Measurements from ENCODE around the gene IRAK1. TPM values are rescaled to one million over a fixed set of nuclear protein-coding genes. Genes with fewer than 3 reads are reported as not detected.

Gene IRAK1
- total RNA-seq, 1 donor from 2014 or later = 69.1 TPM

GRCh38 chrX:153991013-153991580, 28.6 kb downstream of the IRAK1 start:
- Mint-ChIP-seq H3K27me3 (ENCODE audit: low read depth) (no peaks in the 10 kb centered on the region), H3K4me1 (no peaks in the 10 kb centered on the region), H3K4me3 (no peak overlapping the region), H3K27ac (no peak overlapping the region), H3K9me3 (peaks cover 6% of the 10 kb centered on the region), H3K36me3 (no peaks in the 10 kb centered on the region)
- DNase-seq (ENCODE audit: low spot score in 2 of 2, unreplicated experiment in 2 of 2) = no peak
- no peak for TF ChIP-seq CTCF (IDR thresholded peaks at IDR 0.05; ENCODE audit: unreplicated experiment)

- H3K4me1 Mint-ChIP-seq = no peaks in the 10 kb centered on the region
Measured at GRCh38 chrX:153989973-153990655, 29.6 kb downstream of the IRAK1 start.

GRCh38 chrX:153988493-153988892, 31.2 kb downstream of the IRAK1 start:
- Mint-ChIP-seq H3K4me3 (no peak overlapping the region), H3K4me1 (no peaks in the 10 kb centered on the region), H3K36me3 (no peaks in the 10 kb centered on the region), H3K9me3 (peaks cover 3% of the 10 kb centered on the region), H3K27me3 (ENCODE audit: low read depth) (no peaks in the 10 kb centered on the region), H3K27ac (no peak overlapping the region)
- no peak for DNase-seq (ENCODE audit: low spot score in 2 of 2, unreplicated experiment in 2 of 2)
- no peak for TF ChIP-seq CTCF (IDR thresholded peaks at IDR 0.05; ENCODE audit: unreplicated experiment)

More at GRCh38 chrX:153989973-153990655, 29.6 kb downstream of the IRAK1 start:
- no peak for DNase-seq (ENCODE audit: low spot score in 2 of 2, unreplicated experiment in 2 of 2)
- Mint-ChIP-seq H3K4me3 (no peak overlapping the region), H3K27me3 (ENCODE audit: low read depth) (no peaks in the 10 kb centered on the region), H3K9me3 (peaks cover 3% of the 10 kb centered on the region), H3K27ac (no peak overlapping the region), H3K36me3 (no peaks in the 10 kb centered on the region)
- no peak for TF ChIP-seq CTCF (IDR thresholded peaks at IDR 0.05; ENCODE audit: unreplicated experiment)

GRCh38 chrX:153984351-153985178, 35.1 kb downstream of the IRAK1 start:
- H3K4me3 Mint-ChIP-seq = no peak overlapping the region
- H3K27ac Mint-ChIP-seq = no peak overlapping the region
- no peak for DNase-seq (ENCODE audit: low spot score in 2 of 2, unreplicated experiment in 2 of 2)
- H3K27me3 Mint-ChIP-seq (ENCODE audit: low read depth) = no peaks in the 10 kb centered on the region
- no peak for TF ChIP-seq CTCF (IDR thresholded peaks at IDR 0.05; ENCODE audit: unreplicated experiment)
- H3K9me3 Mint-ChIP-seq = no peaks in the 10 kb centered on the region
- H3K4me1 Mint-ChIP-seq = no peaks in the 10 kb centered on the region
- peaks cover 14% of the 10 kb centered on the region for H3K36me3 Mint-ChIP-seq

- no peak overlapping the region for H3K27ac Mint-ChIP-seq
- no peaks in the 10 kb centered on the region for H3K9me3 Mint-ChIP-seq
- H3K36me3 Mint-ChIP-seq = peaks cover 14% of the 10 kb centered on the region
- TF ChIP-seq CTCF (IDR thresholded peaks at IDR 0.05; ENCODE audit: unreplicated experiment) = no peak
- no peak for DNase-seq (ENCODE audit: low spot score in 2 of 2, unreplicated experiment in 2 of 2)
- H3K27me3 Mint-ChIP-seq (ENCODE audit: low read depth) = no peaks in the 10 kb centered on the region
- H3K4me3 Mint-ChIP-seq = no peak overlapping the region
- H3K4me1 Mint-ChIP-seq = no peaks in the 10 kb centered on the region
Measured at GRCh38 chrX:153983321-153983801, 36.3 kb downstream of the IRAK1 start.
